ENCODE data around the gene ASCC1. TPM values are rescaled to one million over a fixed set of nuclear protein-coding genes. Genes with fewer than 3 reads are reported as not detected.

Gene ASCC1
- total RNA-seq, 1 experiment from 2014 or later: 51.3 TPM

DNA sequence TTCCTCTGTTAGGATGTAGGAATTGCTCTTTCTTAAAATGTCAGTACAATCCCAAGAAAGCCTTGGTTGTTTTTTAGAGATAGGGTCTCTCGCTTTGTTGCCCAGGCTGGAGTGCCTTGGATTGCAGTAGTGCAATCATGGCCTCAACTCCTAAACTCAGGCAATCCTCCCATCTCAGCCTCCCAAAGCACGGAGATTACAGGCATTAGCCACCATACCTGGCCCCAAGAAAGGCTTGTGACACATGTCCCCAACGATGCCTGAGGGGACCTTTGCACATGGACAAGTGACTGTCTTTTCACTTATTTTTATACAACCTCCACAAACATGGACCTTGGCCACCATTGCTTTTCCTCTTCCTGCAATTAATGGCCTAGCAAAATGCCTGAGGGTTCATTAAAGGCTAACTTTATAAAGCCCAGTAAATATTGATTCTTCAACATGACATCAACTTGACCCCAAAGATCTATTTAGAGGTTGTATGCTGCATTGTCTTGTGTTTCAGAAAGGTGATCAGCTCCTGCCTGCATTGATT, 117.7 kb downstream of the ASCC1 start:
- no TSS peak for BruUV-seq (replicated peaks)
- TF ChIP-seq, protein P1, sequence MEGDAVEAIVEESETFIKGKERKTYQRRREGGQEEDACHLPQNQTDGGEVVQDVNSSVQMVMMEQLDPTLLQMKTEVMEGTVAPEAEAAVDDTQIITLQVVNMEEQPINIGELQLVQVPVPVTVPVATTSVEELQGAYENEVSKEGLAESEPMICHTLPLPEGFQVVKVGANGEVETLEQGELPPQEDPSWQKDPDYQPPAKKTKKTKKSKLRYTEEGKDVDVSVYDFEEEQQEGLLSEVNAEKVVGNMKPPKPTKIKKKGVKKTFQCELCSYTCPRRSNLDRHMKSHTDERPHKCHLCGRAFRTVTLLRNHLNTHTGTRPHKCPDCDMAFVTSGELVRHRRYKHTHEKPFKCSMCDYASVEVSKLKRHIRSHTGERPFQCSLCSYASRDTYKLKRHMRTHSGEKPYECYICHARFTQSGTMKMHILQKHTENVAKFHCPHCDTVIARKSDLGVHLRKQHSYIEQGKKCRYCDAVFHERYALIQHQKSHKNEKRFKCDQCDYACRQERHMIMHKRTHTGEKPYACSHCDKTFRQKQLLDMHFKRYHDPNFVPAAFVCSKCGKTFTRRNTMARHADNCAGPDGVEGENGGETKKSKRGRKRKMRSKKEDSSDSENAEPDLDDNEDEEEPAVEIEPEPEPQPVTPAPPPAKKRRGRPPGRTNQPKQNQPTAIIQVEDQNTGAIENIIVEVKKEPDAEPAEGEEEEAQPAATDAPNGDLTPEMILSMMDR (IDR thresholded peaks at IDR 0.05; ENCODE audit: unreplicated experiment): no peak
- no peaks in the 10 kb centered on the region for H3K27me3 Mint-ChIP-seq (ENCODE audit: unreplicated experiment)
- peak overlapping the region; percentile 44 for H3K4me3 Mint-ChIP-seq (ENCODE audit: low read depth, unreplicated experiment)
- intact Hi-C loops (cut with micrococcal nuclease; ENCODE audit: unreplicated experiment): loop anchor here (1.0 to 10.0 kb wide), 4 partner anchors 16 to 236 kb away; no protein-coding TSS in a partner anchor
- H3K4me1 Mint-ChIP-seq (ENCODE audit: low read depth, unreplicated experiment): peaks cover 65% of the 10 kb centered on the region
- H3K27ac Mint-ChIP-seq (ENCODE audit: unreplicated experiment): peak overlapping the region; percentile 97
- peak; percentile 76 for DNase-seq
- peaks cover 31% of the 10 kb centered on the region for H3K36me3 Mint-ChIP-seq (ENCODE audit: insufficient read depth, unreplicated experiment)
- H3K9me3 Mint-ChIP-seq (ENCODE audit: low read depth, unreplicated experiment): no peaks in the 10 kb centered on the region
- CTCF ChIA-PET: interaction anchor here (1.0 to 1.9 kb wide), 7 partner anchors 9 to 234 kb away, joined by 3 to 8 read pairs (median 4); no protein-coding TSS in a partner anchor

DNA sequence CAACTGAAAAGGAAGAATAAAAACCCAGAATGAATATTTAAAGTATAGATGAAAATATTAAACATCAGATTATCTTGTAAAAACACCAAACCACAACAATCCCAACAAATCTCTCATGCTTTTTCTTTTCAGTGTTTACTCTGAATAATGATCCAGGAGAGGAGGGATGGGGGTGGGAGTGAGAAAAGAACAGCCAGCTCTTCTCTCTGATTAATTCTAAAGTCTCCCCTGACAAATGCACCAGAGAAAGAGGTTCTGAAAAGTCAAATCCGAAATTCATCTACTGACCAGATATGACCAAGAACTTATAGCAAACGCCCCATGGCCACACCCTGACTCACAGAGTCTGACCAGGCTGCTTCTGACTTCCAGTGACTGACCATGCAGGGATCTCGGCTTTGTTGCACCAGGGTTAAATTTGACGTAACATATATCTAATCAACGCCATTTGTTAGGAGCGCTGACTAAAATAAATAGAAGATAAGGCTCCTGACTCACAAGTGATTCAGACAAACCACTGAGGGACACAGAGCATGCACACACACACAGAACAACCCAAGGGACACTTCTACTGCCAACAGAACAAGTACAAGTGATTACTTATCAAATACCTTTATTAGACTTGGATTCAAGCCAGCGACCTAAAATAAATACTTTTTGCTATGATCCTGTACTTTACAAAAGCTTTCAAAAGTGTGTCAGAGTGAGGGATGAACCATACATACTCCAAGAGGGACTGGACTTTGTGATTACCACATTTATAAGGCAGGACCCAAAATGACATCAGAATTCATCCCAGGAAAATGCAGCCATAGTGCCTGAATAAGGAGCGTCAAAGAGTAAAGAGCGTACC, 118.4 kb downstream of the ASCC1 start:
- H3K27ac Mint-ChIP-seq (ENCODE audit: unreplicated experiment): peak overlapping the region; percentile 97
- peak overlapping the region; percentile 44 for H3K4me3 Mint-ChIP-seq (ENCODE audit: low read depth, unreplicated experiment)
- peaks cover 65% of the 10 kb centered on the region for H3K4me1 Mint-ChIP-seq (ENCODE audit: low read depth, unreplicated experiment)
- no peaks in the 10 kb centered on the region for H3K9me3 Mint-ChIP-seq (ENCODE audit: low read depth, unreplicated experiment)
- peak; percentile 81 for DNase-seq
- peaks cover 31% of the 10 kb centered on the region for H3K36me3 Mint-ChIP-seq (ENCODE audit: insufficient read depth, unreplicated experiment)
- no TSS peak for BruUV-seq (replicated peaks)
- TF ChIP-seq, protein P1 (IDR thresholded peaks at IDR 0.05; ENCODE audit: unreplicated experiment): no peak
- H3K27me3 Mint-ChIP-seq (ENCODE audit: unreplicated experiment): no peaks in the 10 kb centered on the region
- CTCF ChIA-PET: interaction anchor here (1.1 to 1.7 kb wide), 5 partner anchors 12 to 121 kb away, joined by 3 to 8 read pairs (median 4); no protein-coding TSS in a partner anchor
- intact Hi-C loops (cut with micrococcal nuclease; ENCODE audit: unreplicated experiment): loop anchor here (1.0 to 10.0 kb wide), 5 partner anchors 15 to 237 kb away; no protein-coding TSS in a partner anchor

DNA sequence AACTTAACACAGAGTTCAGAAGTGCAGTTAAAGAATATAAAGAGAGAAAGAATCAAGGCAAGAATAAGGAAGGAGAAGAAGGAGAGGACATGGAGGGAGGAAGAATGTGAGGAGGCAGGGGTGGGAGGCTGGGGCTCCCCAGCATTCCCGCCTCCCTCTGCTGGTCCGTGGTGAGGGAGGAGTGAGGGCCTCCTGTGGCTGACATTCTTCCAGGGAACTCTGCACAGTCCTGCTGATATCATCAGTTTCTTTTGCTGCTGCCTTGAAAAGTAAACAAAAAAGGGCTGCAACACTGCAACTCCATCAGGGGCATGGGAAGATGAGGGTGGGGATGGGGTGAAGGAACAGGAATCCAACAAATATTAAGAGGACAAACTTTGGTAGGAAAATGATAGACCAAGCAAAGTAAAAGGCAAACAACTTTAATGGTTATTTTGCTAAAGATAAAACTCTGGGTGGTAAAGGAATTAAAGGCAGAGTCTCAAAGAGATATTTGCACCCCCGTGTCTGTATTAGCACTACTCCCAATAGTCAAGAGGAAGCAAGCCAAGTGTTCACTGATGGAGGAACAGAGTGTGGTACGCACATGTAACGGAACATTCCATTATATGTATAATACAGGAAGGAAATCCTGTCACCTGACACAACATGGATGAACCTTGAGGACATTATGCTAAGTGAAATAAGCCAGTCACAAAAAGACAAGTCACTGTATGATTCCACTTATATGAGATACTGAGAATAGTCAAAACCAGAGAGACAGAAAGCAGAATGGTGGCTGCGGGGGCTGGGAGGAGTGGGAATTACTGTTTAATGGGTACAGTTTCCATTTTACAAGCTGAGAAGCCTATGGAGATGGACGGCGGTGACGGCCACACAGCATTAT, 119.7 kb downstream of the ASCC1 start:
- Mint-ChIP-seq H3K4me3 (ENCODE audit: low read depth, unreplicated experiment) (peak overlapping the region; percentile 3), H3K9me3 (ENCODE audit: low read depth, unreplicated experiment) (no peaks in the 10 kb centered on the region), H3K27ac (ENCODE audit: unreplicated experiment) (peak overlapping the region; percentile 97), H3K36me3 (ENCODE audit: insufficient read depth, unreplicated experiment) (peaks cover 31% of the 10 kb centered on the region), H3K27me3 (ENCODE audit: unreplicated experiment) (no peaks in the 10 kb centered on the region), H3K4me1 (ENCODE audit: low read depth, unreplicated experiment) (peaks cover 59% of the 10 kb centered on the region)
- CTCF ChIA-PET: interaction anchor here (0.6 to 0.7 kb wide), 2 partner anchors 28 to 544 kb away, joined by 5 to 7 read pairs; no protein-coding TSS in a partner anchor
- BruUV-seq (replicated peaks): no TSS peak
- DNase-seq: peak; percentile 35
- intact Hi-C loops (cut with micrococcal nuclease; ENCODE audit: unreplicated experiment): loop anchor here (2.0 to 10.0 kb wide), 3 partner anchors 49 to 238 kb away; no protein-coding TSS in a partner anchor
- TF ChIP-seq, protein P1 (IDR thresholded peaks at IDR 0.05; ENCODE audit: unreplicated experiment): no peak

DNA sequence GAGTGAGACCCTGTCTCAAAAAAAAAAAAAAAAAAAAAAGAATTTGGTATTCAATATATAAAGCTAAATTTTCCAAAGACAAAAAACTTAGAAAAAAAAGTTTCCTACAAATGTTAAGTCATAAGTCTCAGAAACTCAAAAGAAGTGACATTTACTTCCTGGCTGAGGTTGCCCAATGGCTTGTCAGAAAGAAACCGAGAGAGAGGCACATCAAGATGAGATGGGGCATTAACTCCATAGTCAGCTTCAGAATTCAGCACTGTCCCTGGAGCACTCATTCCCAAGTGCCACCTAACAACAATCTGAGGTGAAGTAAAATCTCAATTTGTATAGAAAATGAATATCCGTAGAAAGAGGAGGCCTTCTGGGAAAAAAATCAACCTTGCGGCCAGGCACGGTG, 120.9 kb downstream of the ASCC1 start:
- no peak overlapping the region for H3K4me3 Mint-ChIP-seq (ENCODE audit: low read depth, unreplicated experiment)
- no peak overlapping the region for H3K27ac Mint-ChIP-seq (ENCODE audit: unreplicated experiment)
- intact Hi-C loops (cut with micrococcal nuclease; ENCODE audit: unreplicated experiment): loop anchor here (5.0 to 10.0 kb wide), 2 partner anchors 48 to 240 kb away; no protein-coding TSS in a partner anchor
- H3K4me1 Mint-ChIP-seq (ENCODE audit: low read depth, unreplicated experiment): peaks cover 52% of the 10 kb centered on the region
- CTCF ChIA-PET: interaction anchor here (0.7 kb wide), 1 partner anchor 161 kb away, joined by 3 read pairs; no protein-coding TSS in a partner anchor
- DNase-seq: no peak
- H3K27me3 Mint-ChIP-seq (ENCODE audit: unreplicated experiment): no peaks in the 10 kb centered on the region
- BruUV-seq (replicated peaks): no TSS peak
- H3K36me3 Mint-ChIP-seq (ENCODE audit: insufficient read depth, unreplicated experiment): peaks cover 33% of the 10 kb centered on the region
- H3K9me3 Mint-ChIP-seq (ENCODE audit: low read depth, unreplicated experiment): no peaks in the 10 kb centered on the region
- TF ChIP-seq, protein P1 (IDR thresholded peaks at IDR 0.05; ENCODE audit: unreplicated experiment): no peak
